Subcutaneous abdominal adipose tissue (tissue), 5 donors: Measurements from ENCODE around the gene STYXL1.
A peak's percentile ranks its signal among the peaks of the same experiment; 100 is the strongest.

Experiments used
- H3K27ac ChIP-seq: one replicate; pipeline ENCODE4 v1.7.0; 2013; ENCODE audit warnings: low read depth, mild to moderate bottlenecking, inconsistent platforms, low read length, moderate library complexity
- H3K27me3 ChIP-seq, 5 donors: one replicate each; pipeline ENCODE4 v1.7.0; 2013; ENCODE audit warnings: low read length in 5 of 5, inconsistent platforms in 1 of 5; ENCODE audit not compliant: control insufficient read depth in 5 of 5, insufficient read depth in 4 of 5
- H3K36me3 ChIP-seq, 5 donors: one replicate each; pipeline ENCODE4 v1.7.0; 2013; ENCODE audit warnings: low read length in 5 of 5; ENCODE audit not compliant: control insufficient read depth in 5 of 5, insufficient read depth in 5 of 5
- H3K4me1 ChIP-seq, 5 donors: one replicate each; pipeline ENCODE4 v1.7.0; 2013; ENCODE audit warnings: low read length in 5 of 5, mild to moderate bottlenecking in 3 of 5, moderate library complexity in 1 of 5; ENCODE audit not compliant: control insufficient read depth in 5 of 5, insufficient read depth in 5 of 5
- H3K4me3 ChIP-seq, 5 donors: one replicate each; pipeline ENCODE4 v1.7.0; 2013; ENCODE audit warnings: low read length in 5 of 5, low read depth in 1 of 5
- H3K9ac ChIP-seq, 5 donors: one replicate each; pipeline ENCODE4 v1.7.0; 2013; ENCODE audit warnings: low read length in 5 of 5, mild to moderate bottlenecking in 4 of 5, moderate library complexity in 3 of 5
- H3K9me3 ChIP-seq, 5 donors: one replicate each; pipeline ENCODE4 v1.7.0; 2013; ENCODE audit warnings: low read length in 5 of 5; ENCODE audit not compliant: control insufficient read depth in 5 of 5
- donor health status: healthy.
- donor health status: healthy.
- donor health status: healthy.
- donor health status: healthy.
- donor health status: healthy.

STYXL1 gene

DNA sequence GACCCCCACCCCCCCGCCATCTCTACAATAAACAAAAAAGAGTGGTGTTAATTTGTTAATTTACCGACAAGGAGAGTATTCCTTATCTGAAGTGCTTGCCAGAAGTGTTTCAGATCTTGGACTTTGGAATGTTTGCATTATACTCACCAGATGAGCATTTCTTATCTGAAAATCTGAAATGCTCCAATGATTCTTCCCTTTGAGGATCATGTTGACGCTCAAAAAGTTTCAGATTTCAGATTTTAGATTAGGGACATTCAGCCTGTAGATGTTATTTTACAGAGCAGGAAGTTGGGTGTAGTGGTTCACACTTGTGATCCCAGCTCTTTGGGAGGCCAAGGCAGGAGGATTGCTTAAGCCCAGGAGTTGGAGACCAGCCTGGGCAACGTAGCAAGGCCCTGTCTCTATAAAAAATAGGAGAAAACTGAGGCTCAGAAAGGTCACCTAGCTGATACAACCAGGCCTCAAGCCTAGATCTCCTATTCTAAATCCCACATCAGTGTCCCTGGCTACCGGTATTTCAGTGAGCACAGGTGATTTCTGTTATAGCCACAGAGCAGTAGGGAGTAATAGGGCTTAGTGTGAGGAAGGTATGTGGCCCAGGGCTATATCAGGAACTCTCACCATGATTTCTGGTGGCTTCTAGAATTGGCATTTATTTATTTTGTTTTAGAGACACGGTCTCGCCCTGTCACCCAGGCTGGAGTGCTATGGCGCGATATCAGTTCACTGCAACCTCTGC is 88.8 kb downstream of the STYXL1 start:
- Histone ChIP-seq H3K27ac (no peak overlapping the region), H3K9me3 (no peaks in the 10 kb centered on the region), H3K4me1 (peaks cover 12 to 34% (median 30%) of the 10 kb centered on the region in 5 donors), H3K9ac (no peak overlapping the region), H3K4me3 (no peak overlapping the region), H3K36me3 (peaks cover 5 to 58% (median 37%) of the 10 kb centered on the region in 5 donors), H3K27me3 (no peaks in the 10 kb centered on the region)

DNA sequence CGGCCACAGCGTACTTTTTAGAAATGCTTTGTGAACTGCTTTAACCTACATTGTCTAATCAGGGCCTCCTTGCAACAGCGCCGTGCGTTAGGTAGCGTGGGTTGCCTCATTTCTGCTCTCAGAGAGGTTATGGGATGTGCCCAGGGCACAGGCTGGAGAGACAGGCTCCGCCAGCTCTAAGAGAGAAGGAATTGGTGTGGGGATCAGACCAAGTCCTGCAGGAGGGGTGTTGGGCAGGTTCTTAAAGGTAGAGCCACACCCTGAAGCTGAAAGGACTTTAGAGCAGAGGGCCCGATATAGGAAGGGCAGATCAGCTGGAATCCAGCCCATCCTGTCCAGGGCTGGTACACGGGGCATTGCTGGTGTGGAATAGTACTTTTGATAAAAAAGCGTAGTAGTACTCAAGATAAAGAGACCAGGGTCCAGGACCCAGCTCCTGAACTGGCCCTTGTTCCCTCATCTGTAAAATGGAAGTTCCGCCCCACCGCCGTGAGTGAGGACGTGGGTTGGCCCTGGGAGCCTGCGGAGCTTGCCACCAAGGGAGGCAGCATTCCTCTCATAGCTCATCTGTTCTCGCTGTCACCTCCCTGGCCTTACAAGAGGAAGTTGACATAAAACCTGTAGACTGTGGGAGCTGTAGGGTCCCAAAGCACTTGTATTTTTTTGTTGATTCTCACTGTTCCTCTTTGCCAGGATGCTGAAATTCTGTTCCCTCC is 90.6 kb downstream of the STYXL1 start:
- H3K27me3 ChIP-seq = no peaks in the 10 kb centered on the region
- H3K27ac ChIP-seq = no peak overlapping the region
- H3K9ac ChIP-seq = no peak overlapping the region
- peaks cover 2 to 23% (median 21%) of the 10 kb centered on the region in 5 donors for H3K4me1 ChIP-seq
- no peak overlapping the region for H3K4me3 ChIP-seq
- peaks cover 5 to 65% (median 40%) of the 10 kb centered on the region in 5 donors for H3K36me3 ChIP-seq
- no peaks in the 10 kb centered on the region for H3K9me3 ChIP-seq

GRCh38 chr7:75955331-75955955 is 92.4 kb downstream of the STYXL1 start:
- Histone ChIP-seq H3K4me3 (no peak overlapping the region), H3K27me3 (no peaks in the 10 kb centered on the region), H3K9me3 (no peaks in the 10 kb centered on the region), H3K9ac (no peak overlapping the region), H3K36me3 (peaks cover 5 to 58% (median 40%) of the 10 kb centered on the region in 5 donors), H3K4me1 (peaks cover 6 to 25% (median 20%) of the 10 kb centered on the region in 5 donors), H3K27ac (no peak overlapping the region)

GRCh38 chr7:75953931-75954330 is 93.9 kb downstream of the STYXL1 start:
- peaks cover 7 to 32% (median 25%) of the 10 kb centered on the region in 5 donors for H3K4me1 ChIP-seq

GRCh38 chr7:75953431-75953830 is 94.4 kb downstream of the STYXL1 start:
- no peak overlapping the region for H3K9ac ChIP-seq
- peaks cover 5 to 50% (median 37%) of the 10 kb centered on the region in 5 donors for H3K36me3 ChIP-seq
- H3K27me3 ChIP-seq = no peaks in the 10 kb centered on the region
- H3K9me3 ChIP-seq = no peaks in the 10 kb centered on the region
- H3K4me3 ChIP-seq = no peak overlapping the region
- H3K27ac ChIP-seq = no peak overlapping the region
- H3K4me1 ChIP-seq = peaks cover 7 to 35% (median 26%) of the 10 kb centered on the region in 5 donors

More at GRCh38 chr7:75953931-75954330, 93.9 kb downstream of the STYXL1 start:
- Histone ChIP-seq H3K9me3 (no peaks in the 10 kb centered on the region), H3K27ac (no peak overlapping the region), H3K9ac (no peak overlapping the region), H3K27me3 (no peaks in the 10 kb centered on the region), H3K4me3 (no peak overlapping the region), H3K36me3 (peaks cover 5 to 52% (median 38%) of the 10 kb centered on the region in 5 donors)

DNA sequence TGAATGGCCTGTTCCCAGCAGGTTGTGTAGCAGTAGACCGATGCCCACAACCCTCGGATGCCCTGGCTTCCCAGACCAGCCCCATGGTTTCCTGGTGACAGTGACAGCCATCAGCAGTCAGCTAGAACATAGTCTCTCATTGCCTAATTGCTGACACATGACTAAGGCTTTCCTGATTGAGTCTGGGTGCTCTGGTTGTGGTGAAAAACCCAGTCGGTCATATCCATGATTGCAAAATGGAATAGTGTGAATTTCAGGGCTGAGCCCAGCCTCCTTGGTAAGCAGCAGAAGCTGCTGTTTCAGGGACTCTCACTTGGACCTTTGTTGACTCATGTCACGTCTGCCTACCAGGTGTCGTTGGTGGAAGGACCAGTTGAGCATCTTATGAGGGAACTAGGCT is 96.3 kb downstream of the STYXL1 start:
- H3K4me3 ChIP-seq = no peak overlapping the region
- peaks cover 7 to 36% (median 26%) of the 10 kb centered on the region in 5 donors for H3K4me1 ChIP-seq
- peak overlapping the region; percentile 41 for H3K27ac ChIP-seq
- H3K27me3 ChIP-seq = no peaks in the 10 kb centered on the region
- peaks cover 0 to 45% (median 31%) of the 10 kb centered on the region in 5 donors for H3K36me3 ChIP-seq
- H3K9ac ChIP-seq = peak overlapping the region in 1 of 5 donors; percentile 18
- H3K9me3 ChIP-seq = no peaks in the 10 kb centered on the region

DNA sequence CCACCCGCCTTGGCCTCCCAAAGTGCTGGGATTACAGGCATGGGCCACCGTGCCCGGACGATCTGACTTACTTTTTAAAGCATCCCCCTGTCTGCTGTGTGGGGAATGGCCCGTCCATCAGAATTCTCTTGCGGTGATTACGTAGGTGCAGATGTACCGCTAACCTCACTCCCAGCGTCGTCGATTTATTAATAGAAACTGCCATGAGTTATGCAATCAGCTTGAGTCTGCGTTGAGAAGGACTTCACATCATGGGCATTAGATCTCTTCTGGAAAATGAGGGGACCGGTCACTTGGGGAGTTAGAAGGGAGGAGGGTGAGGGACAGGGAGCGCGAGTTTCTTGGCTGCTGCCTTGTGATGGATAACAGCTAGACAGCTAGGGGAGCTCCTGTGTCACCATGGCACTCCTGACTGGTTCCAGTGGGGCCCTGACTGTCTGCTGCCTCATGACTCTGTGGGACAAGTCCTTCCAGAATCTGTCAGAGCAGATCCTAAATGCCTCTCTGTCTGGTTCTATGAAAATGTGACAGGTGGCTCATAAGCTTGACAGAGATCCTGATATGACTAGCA is 97.6 kb downstream of the STYXL1 start:
- Histone ChIP-seq H3K4me1 (peaks cover 5 to 41% (median 30%) of the 10 kb centered on the region in 5 donors), H3K9ac (no peak overlapping the region), H3K9me3 (no peaks in the 10 kb centered on the region), H3K4me3 (no peak overlapping the region), H3K27ac (no peak overlapping the region), H3K27me3 (no peaks in the 10 kb centered on the region), H3K36me3 (peaks cover 0 to 34% (median 18%) of the 10 kb centered on the region in 5 donors)

GRCh38 chr7:75948179-75948578 is 99.6 kb downstream of the STYXL1 start:
- Histone ChIP-seq H3K27me3 (no peaks in the 10 kb centered on the region), H3K9ac (peak overlapping the region in 1 of 5 donors; percentile 7), H3K27ac (no peak overlapping the region), H3K4me3 (no peak overlapping the region), H3K9me3 (no peaks in the 10 kb centered on the region), H3K36me3 (peaks cover 0 to 17% (median 4%) of the 10 kb centered on the region in 5 donors), H3K4me1 (peaks cover 5 to 36% (median 24%) of the 10 kb centered on the region in 5 donors)
